CD14-positive monocyte (primary cell): ENCODE measurements around the gene FRMD4A. TPM values are rescaled to one million over a fixed set of nuclear protein-coding genes. Genes with fewer than 3 reads are reported as not detected.

Source experiments
- DNase-seq, 3 donors: peaks; one replicate each; pipeline ENCODE4 v3.0.0-alpha.2; 2011 to 2022
- H2AFZ ChIP-seq: 2 replicates; pipeline ENCODE4 v1.6.0; 2012; ENCODE audit warnings: mild to moderate bottlenecking, low read depth, low read length, inconsistent platforms; ENCODE audit not compliant: insufficient read depth, poor library complexity, severe bottlenecking
- H3K27ac ChIP-seq, 2 donors: 1 replicate in 1 of 2; 2 replicates in 1 of 2; pipeline ENCODE4 v1.5.1; 2012 to 2013; ENCODE audit warnings: low read length in 2 of 2, control low read depth in 1 of 2, inconsistent platforms in 1 of 2, low read depth in 1 of 2, mild to moderate bottlenecking in 1 of 2
- H3K27me3 ChIP-seq, 2 donors: one replicate each; pipeline versions ENCODE4 v1.6.0 to v1.6.1; 2011 to 2013; ENCODE audit warnings: low read length in 2 of 2; ENCODE audit not compliant: control insufficient read depth in 2 of 2, insufficient read depth in 2 of 2
- H3K36me3 ChIP-seq, 2 donors: replicated peaks in 1 of 2; 1 replicate in 1 of 2; 2 replicates in 1 of 2; pipeline versions ENCODE4 v1.5.1 to v1.6.1; 2012 to 2013; ENCODE audit warnings: low read length in 2 of 2, control low read depth in 1 of 2, inconsistent platforms in 1 of 2, mild to moderate bottlenecking in 1 of 2; ENCODE audit not compliant: insufficient read depth in 2 of 2, control insufficient read depth in 1 of 2
- H3K4me1 ChIP-seq, 2 donors: 1 replicate in 1 of 2; 2 replicates in 1 of 2; pipeline versions ENCODE4 v1.5.1 to v1.6.1; 2012 to 2013; ENCODE audit warnings: low read length in 2 of 2, control low read depth in 1 of 2, inconsistent platforms in 1 of 2, mild to moderate bottlenecking in 1 of 2, moderate library complexity in 1 of 2; ENCODE audit not compliant: insufficient read depth in 2 of 2, control insufficient read depth in 1 of 2
- H3K4me2 ChIP-seq: replicated peaks from 2 replicates; pipeline ENCODE3; 2012; ENCODE audit warnings: low read length, moderate library complexity, mild to moderate bottlenecking; ENCODE audit not compliant: poor library complexity, severe bottlenecking; ENCODE audit errors: extremely low read depth
- H3K4me3 ChIP-seq, 3 experiments: fragments of 200-600 bp in 1 of 3; sonication (generic) in 1 of 3; replicated peaks in 1 of 3; 1 replicate in 2 of 3; 2 replicates in 1 of 3; pipeline ENCODE4 v1.5.1; 2011 to 2013; ENCODE audit warnings: low read length in 3 of 3, mild to moderate bottlenecking in 3 of 3, control low read depth in 2 of 3, low read depth in 2 of 3, inconsistent platforms in 1 of 3, moderate library complexity in 1 of 3
- H3K79me2 ChIP-seq: 2 replicates; pipeline ENCODE4 v1.6.0; 2012; ENCODE audit warnings: mild to moderate bottlenecking, control low read depth, inconsistent platforms, low read length, moderate library complexity; ENCODE audit not compliant: insufficient read depth
- H3K9ac ChIP-seq: 2 replicates; pipeline ENCODE4 v1.6.0; 2017; ENCODE audit warnings: low read length, mild to moderate bottlenecking; ENCODE audit not compliant: insufficient read depth, poor library complexity, severe bottlenecking
- H3K9me3 ChIP-seq, 2 donors: replicated peaks in 1 of 2; 1 replicate in 1 of 2; 2 replicates in 1 of 2; pipeline versions ENCODE4 v1.5.1 to v1.6.1; 2012 to 2013; ENCODE audit warnings: low read length in 2 of 2, control low read depth in 1 of 2; ENCODE audit not compliant: control insufficient read depth in 1 of 2, insufficient read depth in 1 of 2
- H4K20me1 ChIP-seq: 2 replicates; pipeline ENCODE4 v1.6.0; 2012; ENCODE audit warnings: mild to moderate bottlenecking, low read length, control low read depth, moderate library complexity; ENCODE audit not compliant: insufficient read depth
- H3K27ac Mint-ChIP-seq, 7 donors: one replicate each; pipeline ENCODE4 v1.8.0; 2020; ENCODE audit warnings: mild to moderate bottlenecking in 7 of 7, mixed read lengths in 7 of 7, moderate library complexity in 6 of 7, inconsistent platforms in 2 of 7
- H3K27me3 Mint-ChIP-seq, 3 donors: one replicate each; pipeline ENCODE4 v1.8.0; 2021 to 2022; ENCODE audit warnings: low read depth in 3 of 3, mild to moderate bottlenecking in 3 of 3, mixed read lengths in 3 of 3, moderate library complexity in 3 of 3, inconsistent platforms in 1 of 3
- H3K36me3 Mint-ChIP-seq, 2 donors: one replicate each; pipeline ENCODE4 v1.8.0; 2020; ENCODE audit warnings: mixed read lengths in 2 of 2, inconsistent platforms in 1 of 2, mild to moderate bottlenecking in 1 of 2
- H3K4me1 Mint-ChIP-seq: one replicate; pipeline ENCODE4 v1.8.0; 2020; ENCODE audit warnings: mild to moderate bottlenecking, mixed read lengths
- H3K4me3 Mint-ChIP-seq, 2 donors: one replicate each; pipeline ENCODE4 v1.8.0; 2020; ENCODE audit warnings: mild to moderate bottlenecking in 2 of 2, mixed read lengths in 2 of 2, moderate library complexity in 1 of 2
- H3K9me3 Mint-ChIP-seq, 7 donors: one replicate each; pipeline ENCODE4 v1.8.0; 2020 to 2022; ENCODE audit warnings: mixed read lengths in 7 of 7, mild to moderate bottlenecking in 6 of 7, moderate library complexity in 6 of 7, inconsistent platforms in 2 of 7
- WGBS: methylation state at CpG from one replicate; pipeline ENCODE4 v1.1.5; 2013; ENCODE audit warnings: missing lambda C conversion rate; ENCODE audit not compliant: insufficient coverage; 5-methylcytosine and 5-hydroxymethylcytosine counted together
- intact Hi-C, 2 donors: fragments of 100-400 bp; cut with micrococcal nuclease; formaldehyde crosslinking; loops; one replicate each; pipeline versions ENCODE4 v1.15.0 to v1.15.1; 2023
- polyA plus RNA-seq, 3 donors: library from polyadenylated mRNA; depleted of rRNA in 1 of 3; unstranded in 2 of 3; stranded (reverse) in 1 of 3; fragments of 300-500 nt in 2 of 3; fragments of >200 nt in 1 of 3; fragmentation: Illumina TruSeq in 2 of 3; gene quantifications; 1 replicate in 2 of 3; 2 replicates in 1 of 3; pipeline ENCODE4 v1.2.3, GENCODE V29; 2012 to 2021
- TF ChIP-seq, protein P1 (sequence below): fragments of 200-600 bp; IDR thresholded peaks from one replicate; pipeline ENCODE4 v1.8.0; 2022; ENCODE audit warnings: antibody characterized with exemption, mild to moderate bottlenecking

FRMD4A gene
- polyA plus RNA-seq, 3 donors = 0.12 TPM; not detected in 2

DNA sequence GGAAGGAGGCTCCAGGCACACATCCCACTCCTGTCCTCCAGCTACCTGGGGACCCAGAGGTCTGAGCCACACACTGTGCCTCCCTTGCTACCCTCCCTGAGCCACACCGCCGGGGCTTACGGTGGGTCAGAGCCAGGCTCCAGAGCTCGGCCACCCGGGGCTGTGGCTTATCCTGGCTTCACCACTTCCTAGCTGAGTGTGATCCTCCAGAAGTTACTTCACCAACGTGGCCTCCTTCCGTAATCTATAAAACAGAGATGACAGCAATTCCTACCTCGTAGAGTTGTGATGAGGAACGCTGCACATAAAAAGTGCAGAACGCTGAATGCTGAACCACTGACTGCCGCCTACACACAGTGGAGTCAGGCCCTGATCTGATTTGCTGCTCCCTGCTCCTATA, 458.9 kb downstream of the FRMD4A start:
- Mint-ChIP-seq H3K9me3 (no peaks in the 10 kb centered on the region), H3K36me3 (no peaks in the 10 kb centered on the region), H3K4me3 (no peak overlapping the region), H3K4me1 (peaks cover 48% of the 10 kb centered on the region), H3K27ac (peak overlapping the region in 3 of 7 donors; percentile 13 to 70 (median 19)), H3K27me3 (peaks cover 1 to 5% (median 1%) of the 10 kb centered on the region in 3 donors)
- Histone ChIP-seq H3K79me2 (no peaks in the 10 kb centered on the region), H3K27ac (peak overlapping the region in 1 of 2 donors; percentile 9), H3K9me3 (no peaks in the 10 kb centered on the region), H3K4me3 (no peak overlapping the region), H3K4me2 (no peak overlapping the region), H2AFZ (peak overlapping the region; percentile 52), H3K9ac (no peak overlapping the region), H3K27me3 (no peaks in the 10 kb centered on the region), H4K20me1 (no peaks in the 10 kb centered on the region), H3K36me3 (no peaks in the 10 kb centered on the region), H3K4me1 (peaks cover 43 to 46% of the 10 kb centered on the region in 2 donors)
- intact Hi-C loops = loop anchor here in 1 of 2 donors (5.0 kb wide), 2 partner anchors 41 to 159 kb away; no protein-coding TSS in a partner anchor
- TF ChIP-seq, protein P1, sequence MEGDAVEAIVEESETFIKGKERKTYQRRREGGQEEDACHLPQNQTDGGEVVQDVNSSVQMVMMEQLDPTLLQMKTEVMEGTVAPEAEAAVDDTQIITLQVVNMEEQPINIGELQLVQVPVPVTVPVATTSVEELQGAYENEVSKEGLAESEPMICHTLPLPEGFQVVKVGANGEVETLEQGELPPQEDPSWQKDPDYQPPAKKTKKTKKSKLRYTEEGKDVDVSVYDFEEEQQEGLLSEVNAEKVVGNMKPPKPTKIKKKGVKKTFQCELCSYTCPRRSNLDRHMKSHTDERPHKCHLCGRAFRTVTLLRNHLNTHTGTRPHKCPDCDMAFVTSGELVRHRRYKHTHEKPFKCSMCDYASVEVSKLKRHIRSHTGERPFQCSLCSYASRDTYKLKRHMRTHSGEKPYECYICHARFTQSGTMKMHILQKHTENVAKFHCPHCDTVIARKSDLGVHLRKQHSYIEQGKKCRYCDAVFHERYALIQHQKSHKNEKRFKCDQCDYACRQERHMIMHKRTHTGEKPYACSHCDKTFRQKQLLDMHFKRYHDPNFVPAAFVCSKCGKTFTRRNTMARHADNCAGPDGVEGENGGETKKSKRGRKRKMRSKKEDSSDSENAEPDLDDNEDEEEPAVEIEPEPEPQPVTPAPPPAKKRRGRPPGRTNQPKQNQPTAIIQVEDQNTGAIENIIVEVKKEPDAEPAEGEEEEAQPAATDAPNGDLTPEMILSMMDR = no peak
- peak in 1 of 3 donors; percentile 12 for DNase-seq
- WGBS = 66% methylated on average over 9 of the region's 11 CpGs

DNA sequence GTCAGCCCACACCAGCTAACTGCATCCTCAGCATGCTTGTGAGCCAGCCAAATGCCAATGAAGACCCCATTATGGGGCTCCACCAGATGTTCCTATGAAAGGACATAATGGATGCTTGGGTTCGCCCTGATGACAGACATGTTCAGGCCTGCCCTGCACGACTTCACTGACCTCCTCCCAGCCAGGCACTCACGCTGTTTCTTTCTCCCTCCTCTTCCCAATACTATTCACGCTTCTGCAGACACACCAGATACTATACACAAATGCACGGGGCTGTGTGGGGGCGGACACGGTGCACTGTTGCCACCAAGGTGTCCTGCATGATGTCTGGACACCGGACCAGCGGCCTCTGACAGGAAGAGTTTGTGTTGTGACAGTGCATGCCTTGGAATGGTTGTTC, 459.7 kb downstream of the FRMD4A start:
- Histone ChIP-seq H3K4me2 (no peak overlapping the region), H3K79me2 (no peaks in the 10 kb centered on the region), H3K9me3 (no peaks in the 10 kb centered on the region), H4K20me1 (no peaks in the 10 kb centered on the region), H2AFZ (no peak overlapping the region), H3K9ac (no peak overlapping the region), H3K27me3 (no peaks in the 10 kb centered on the region), H3K4me1 (peaks cover 43 to 46% of the 10 kb centered on the region in 2 donors), H3K36me3 (no peaks in the 10 kb centered on the region), H3K27ac (no peak overlapping the region), H3K4me3 (no peak overlapping the region)
- intact Hi-C loops = loop anchor here in 1 of 2 donors (5.0 kb wide), 2 partner anchors 41 to 159 kb away; no protein-coding TSS in a partner anchor
- no peak overlapping the region for H3K4me3 Mint-ChIP-seq
- peaks cover 1 to 5% (median 1%) of the 10 kb centered on the region in 3 donors for H3K27me3 Mint-ChIP-seq
- peaks cover 48% of the 10 kb centered on the region for H3K4me1 Mint-ChIP-seq
- TF ChIP-seq, protein P1 = no peak
- DNase-seq = no peak
- 93% methylated on average over 3 of the region's 9 CpGs for WGBS
- H3K9me3 Mint-ChIP-seq = no peaks in the 10 kb centered on the region
- H3K36me3 Mint-ChIP-seq = no peaks in the 10 kb centered on the region
- no peak overlapping the region for H3K27ac Mint-ChIP-seq
